Peyer's patch (tissue), 4 donors: ENCODE measurements around the gene PLEKHG3. TPM values are rescaled to one million over a fixed set of nuclear protein-coding genes. Genes with fewer than 3 reads are reported as not detected.

ENCODE experiments used
- DNase-seq, 3 donors: peaks; one replicate each; pipeline ENCODE4 v3.0.0-alpha.2; 2017 to 2019
- H3K27ac ChIP-seq, 4 donors: fragments of 200-600 bp; sonication (generic); one replicate each; pipeline ENCODE4 v1.5.1; 2016 to 2019
- H3K27me3 ChIP-seq, 2 donors: fragments of 200-600 bp; sonication (generic); one replicate each; pipeline ENCODE4 v1.5.1; 2019
- H3K36me3 ChIP-seq, 3 donors: fragments of 200-600 bp; sonication (generic); one replicate each; pipeline ENCODE4 v1.5.1; 2016 to 2019
- H3K4me1 ChIP-seq, 4 donors: fragments of 200-600 bp; sonication (generic); one replicate each; pipeline ENCODE4 v1.5.1; 2016 to 2019
- H3K4me3 ChIP-seq, 4 donors: fragments of 200-600 bp; sonication (generic); 1 replicate in 3 of 4; 2 replicates in 1 of 4; pipeline ENCODE4 v1.5.1; 2016 to 2019; ENCODE audit warnings: mild to moderate bottlenecking in 1 of 4
- H3K9me3 ChIP-seq, 4 donors: fragments of 200-600 bp; sonication (generic); one replicate each; pipeline ENCODE4 v1.5.1; 2016 to 2019; ENCODE audit warnings: mild to moderate bottlenecking in 1 of 4
- POLR2A ChIP-seq, 2 donors: fragments of 450-650 bp; IDR thresholded peaks; one replicate each; pipeline ENCODE4 v1.5.1; 2017; ENCODE audit warnings: antibody characterized with exemption in 2 of 2, mild to moderate bottlenecking in 2 of 2, moderate library complexity in 2 of 2
- total RNA-seq, 4 donors: library from RNA; depleted of rRNA; stranded (reverse); fragments of >200 nt; gene quantifications; one replicate each; pipeline ENCODE4 v1.1.0, GENCODE V29; 2016
- TF ChIP-seq, protein P1 (sequence below), 6 experiments: fragments of 450-650 bp in 4 of 6; fragments of 200-600 bp in 2 of 6; sonication (generic) in 1 of 6; IDR thresholded peaks; one replicate each; pipeline ENCODE4 v1.5.1; 2017 to 2019; ENCODE audit warnings: antibody characterized with exemption in 6 of 6, mild to moderate bottlenecking in 3 of 6, moderate library complexity in 1 of 6

The PLEKHG3 gene
- total RNA-seq, 4 donors from 2014 or later = 18.2 to 45.5 (median 31.5) TPM

DNA sequence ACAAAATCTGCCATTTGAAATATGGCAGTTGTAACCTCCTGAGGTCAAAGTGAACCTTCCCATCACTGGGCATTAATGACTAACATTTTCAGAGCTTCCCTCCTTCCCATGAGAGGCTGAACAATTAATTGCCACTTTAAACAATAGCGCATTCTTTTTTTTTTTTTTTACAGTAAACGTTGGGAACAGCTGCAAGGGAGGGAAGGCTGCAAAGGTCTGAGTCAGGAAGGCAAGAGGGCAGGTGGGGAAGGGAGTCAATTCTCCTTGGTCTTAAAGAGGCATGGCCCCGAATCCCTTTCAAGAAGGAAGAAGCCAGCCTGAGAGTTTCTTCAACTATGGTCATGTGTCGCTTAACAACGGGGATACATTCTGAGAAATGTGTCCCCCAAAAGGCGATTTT is 41.0 kb upstream of the PLEKHG3 start:
- H3K4me3 ChIP-seq = no peak overlapping the region
- no peaks in the 10 kb centered on the region for H3K36me3 ChIP-seq
- no peaks in the 10 kb centered on the region for H3K9me3 ChIP-seq
- no peak for DNase-seq
- TF ChIP-seq POLR2A (IDR thresholded peaks at IDR 0.05) = no peak
- TF ChIP-seq, protein P1, sequence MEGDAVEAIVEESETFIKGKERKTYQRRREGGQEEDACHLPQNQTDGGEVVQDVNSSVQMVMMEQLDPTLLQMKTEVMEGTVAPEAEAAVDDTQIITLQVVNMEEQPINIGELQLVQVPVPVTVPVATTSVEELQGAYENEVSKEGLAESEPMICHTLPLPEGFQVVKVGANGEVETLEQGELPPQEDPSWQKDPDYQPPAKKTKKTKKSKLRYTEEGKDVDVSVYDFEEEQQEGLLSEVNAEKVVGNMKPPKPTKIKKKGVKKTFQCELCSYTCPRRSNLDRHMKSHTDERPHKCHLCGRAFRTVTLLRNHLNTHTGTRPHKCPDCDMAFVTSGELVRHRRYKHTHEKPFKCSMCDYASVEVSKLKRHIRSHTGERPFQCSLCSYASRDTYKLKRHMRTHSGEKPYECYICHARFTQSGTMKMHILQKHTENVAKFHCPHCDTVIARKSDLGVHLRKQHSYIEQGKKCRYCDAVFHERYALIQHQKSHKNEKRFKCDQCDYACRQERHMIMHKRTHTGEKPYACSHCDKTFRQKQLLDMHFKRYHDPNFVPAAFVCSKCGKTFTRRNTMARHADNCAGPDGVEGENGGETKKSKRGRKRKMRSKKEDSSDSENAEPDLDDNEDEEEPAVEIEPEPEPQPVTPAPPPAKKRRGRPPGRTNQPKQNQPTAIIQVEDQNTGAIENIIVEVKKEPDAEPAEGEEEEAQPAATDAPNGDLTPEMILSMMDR (IDR thresholded peaks at IDR 0.05) = no peak
- H3K4me1 ChIP-seq = no peaks in the 10 kb centered on the region
- no peak overlapping the region for H3K27ac ChIP-seq
- no peaks in the 10 kb centered on the region for H3K27me3 ChIP-seq

- Histone ChIP-seq H3K4me3 (no peak overlapping the region), H3K4me1 (no peaks in the 10 kb centered on the region), H3K9me3 (no peaks in the 10 kb centered on the region), H3K27ac (no peak overlapping the region), H3K27me3 (no peaks in the 10 kb centered on the region), H3K36me3 (no peaks in the 10 kb centered on the region)
- DNase-seq = no peak
- TF ChIP-seq POLR2A (IDR thresholded peaks at IDR 0.05) = no peak
- TF ChIP-seq, protein P1 (IDR thresholded peaks at IDR 0.05) = peak; percentile 7 to 89 (median 74)
Measured at GRCh38 chr14:64671591-64671990, 32.6 kb upstream of the PLEKHG3 start.

- Histone ChIP-seq H3K27me3 (no peaks in the 10 kb centered on the region), H3K27ac (peak overlapping the region in 1 of 4 donors; percentile 3), H3K4me3 (no peak overlapping the region), H3K36me3 (no peaks in the 10 kb centered on the region), H3K4me1 (no peaks in the 10 kb centered on the region), H3K9me3 (no peaks in the 10 kb centered on the region)
- TF ChIP-seq, protein P1 (IDR thresholded peaks at IDR 0.05) = no peak
- TF ChIP-seq POLR2A (IDR thresholded peaks at IDR 0.05) = no peak
- DNase-seq = no peak
Measured at GRCh38 chr14:64673316-64673715, 30.9 kb upstream of the PLEKHG3 start.

DNA sequence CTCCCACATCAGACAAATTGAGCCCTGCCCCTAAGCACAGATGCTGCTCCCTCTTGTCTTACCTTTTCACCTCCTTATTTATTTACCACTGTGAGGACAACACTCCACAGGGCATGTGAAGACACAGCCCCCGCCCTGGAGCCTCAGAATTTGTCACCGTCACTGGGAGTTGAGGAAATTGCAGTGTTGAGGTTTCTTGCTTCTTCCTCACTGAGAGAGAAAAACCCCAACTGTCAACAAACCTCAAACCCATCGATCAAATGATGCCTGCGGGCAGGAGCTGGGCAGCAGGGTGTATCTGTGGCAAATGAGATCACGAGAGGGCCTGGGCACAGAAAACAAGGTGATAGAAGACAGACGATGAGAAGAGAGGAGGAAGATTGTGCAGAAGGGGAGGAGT is 30.5 kb upstream of the PLEKHG3 start:
- Histone ChIP-seq H3K4me1 (no peaks in the 10 kb centered on the region), H3K4me3 (no peak overlapping the region), H3K36me3 (no peaks in the 10 kb centered on the region), H3K27me3 (no peaks in the 10 kb centered on the region), H3K9me3 (no peaks in the 10 kb centered on the region), H3K27ac (peak overlapping the region in 1 of 4 donors; percentile 3)
- TF ChIP-seq POLR2A (IDR thresholded peaks at IDR 0.05) = no peak
- TF ChIP-seq, protein P1 (IDR thresholded peaks at IDR 0.05) = no peak
- peak in 1 of 3 donors; percentile 55 for DNase-seq

GRCh38 chr14:64674829-64675228 is 29.4 kb upstream of the PLEKHG3 start:
- TF ChIP-seq POLR2A (IDR thresholded peaks at IDR 0.05) = no peak
- TF ChIP-seq, protein P1 (IDR thresholded peaks at IDR 0.05) = no peak

GRCh38 chr14:64675312-64675711 is 28.9 kb upstream of the PLEKHG3 start:
- DNase-seq = peak in 1 of 3 donors; percentile 57
- no peak for TF ChIP-seq POLR2A (IDR thresholded peaks at IDR 0.05)
- TF ChIP-seq, protein P1 (IDR thresholded peaks at IDR 0.05) = no peak
- H3K27me3 ChIP-seq = no peaks in the 10 kb centered on the region
- H3K9me3 ChIP-seq = no peaks in the 10 kb centered on the region
- no peaks in the 10 kb centered on the region for H3K36me3 ChIP-seq
- no peak overlapping the region for H3K4me3 ChIP-seq
- H3K4me1 ChIP-seq = no peaks in the 10 kb centered on the region
- no peak overlapping the region for H3K27ac ChIP-seq

More at GRCh38 chr14:64674829-64675228, 29.4 kb upstream of the PLEKHG3 start:
- Histone ChIP-seq H3K4me3 (no peak overlapping the region), H3K27me3 (no peaks in the 10 kb centered on the region), H3K27ac (no peak overlapping the region), H3K9me3 (no peaks in the 10 kb centered on the region), H3K36me3 (no peaks in the 10 kb centered on the region), H3K4me1 (no peaks in the 10 kb centered on the region)
- DNase-seq = no peak
